DMS 273 (cell line): Measurements from ENCODE around the gene PGK2.

Source experiments
- DNase-seq: peaks from one replicate; lab custom pipeline; 2025; ENCODE audit not compliant: unreplicated experiment; lab: John Stamatoyannopoulos, UW

Gene PGK2

DNA sequence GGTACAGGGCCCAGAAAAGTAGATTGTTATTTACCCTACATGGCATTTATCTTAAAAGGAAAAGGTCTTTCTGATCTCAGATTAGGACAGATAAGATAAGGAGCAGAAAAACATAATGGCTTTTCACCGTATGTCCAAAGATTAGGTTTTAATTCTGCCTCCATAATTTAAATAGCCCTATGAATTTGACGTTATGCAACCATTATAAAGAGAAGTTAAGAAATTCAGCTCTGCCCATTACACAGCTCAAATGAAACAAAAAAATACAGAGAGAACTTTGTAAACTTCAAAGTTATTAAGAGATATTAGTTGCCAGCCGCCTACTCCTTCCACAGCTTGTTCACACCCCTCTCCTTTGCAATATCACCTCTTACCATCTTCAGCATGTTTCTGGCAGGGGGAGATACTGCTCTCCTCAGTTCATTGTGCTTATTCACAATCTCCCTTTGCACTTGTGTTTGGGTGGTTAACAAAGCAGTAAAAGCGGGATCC lies 51.0 kb downstream of the PGK2 start:
- no peak for DNase-seq
